Measurements from ENCODE around the gene SP5.

SP5 gene

GRCh38 chr2:170679607-170680079, 35.5 kb upstream of the SP5 start:
- H3K27ac ChIP-seq (ENCODE audit: low read length) = no peak overlapping the region
- H4K20me1 ChIP-seq (ENCODE audit: insufficient read depth, low read length) = no peaks in the 10 kb centered on the region
- no peak overlapping the region for H2AFZ ChIP-seq (ENCODE audit: low read length)
- no peak overlapping the region for H3K4me3 ChIP-seq (ENCODE audit: low read length)
- DNase-seq = no peak
- H3K9me3 ChIP-seq (replicated peaks; ENCODE audit: insufficient read depth, low read length) = no peaks in the 10 kb centered on the region
- TF ChIP-seq CTCF (IDR thresholded peaks at IDR 0.05; ENCODE audit: low read length) (no peak), EZH2phosphoT487 (IDR thresholded peaks at IDR 0.05; ENCODE audit: low read length) (no peak), EZH2 (optimal IDR thresholded peaks at IDR 0.05; ENCODE audit: low read depth, low read length) (no peak)
- no peaks in the 10 kb centered on the region for H3K36me3 ChIP-seq (replicated peaks; ENCODE audit: insufficient read depth, low read length)
- H3K4me2 ChIP-seq (ENCODE audit: low read depth, low read length) = no peak overlapping the region
- H3K9me2 ChIP-seq (replicated peaks; ENCODE audit: insufficient read depth, low read length) = no peaks in the 10 kb centered on the region
- no peaks in the 10 kb centered on the region for H3K4me1 ChIP-seq (ENCODE audit: low read length)
- no peaks in the 10 kb centered on the region for H3F3A ChIP-seq (ENCODE audit: insufficient read depth, low read length)
- no peak overlapping the region for H3K9ac ChIP-seq (ENCODE audit: low read length)
- no peaks in the 10 kb centered on the region for H3K79me2 ChIP-seq (ENCODE audit: low read length)
- no peaks in the 10 kb centered on the region for H3K27me3 ChIP-seq (replicated peaks; ENCODE audit: insufficient read depth, low read length)

GRCh38 chr2:170680172-170680941, 34.8 kb upstream of the SP5 start:
- Histone ChIP-seq H3K4me1 (ENCODE audit: low read length) (no peaks in the 10 kb centered on the region), H3K9me3 (replicated peaks; ENCODE audit: insufficient read depth, low read length) (no peaks in the 10 kb centered on the region), H3F3A (ENCODE audit: insufficient read depth, low read length) (no peaks in the 10 kb centered on the region), H3K79me2 (ENCODE audit: low read length) (no peaks in the 10 kb centered on the region), H2AFZ (ENCODE audit: low read length) (no peak overlapping the region), H3K27ac (ENCODE audit: low read length) (no peak overlapping the region), H3K9me2 (replicated peaks; ENCODE audit: insufficient read depth, low read length) (no peaks in the 10 kb centered on the region), H3K4me3 (ENCODE audit: low read length) (no peak overlapping the region), H4K20me1 (ENCODE audit: insufficient read depth, low read length) (no peaks in the 10 kb centered on the region), H3K36me3 (replicated peaks; ENCODE audit: insufficient read depth, low read length) (no peaks in the 10 kb centered on the region), H3K9ac (ENCODE audit: low read length) (no peak overlapping the region), H3K4me2 (ENCODE audit: low read depth, low read length) (no peak overlapping the region), H3K27me3 (replicated peaks; ENCODE audit: insufficient read depth, low read length) (no peaks in the 10 kb centered on the region)
- TF ChIP-seq CTCF (IDR thresholded peaks at IDR 0.05; ENCODE audit: low read length) = no peak
- no peak for TF ChIP-seq EZH2phosphoT487 (IDR thresholded peaks at IDR 0.05; ENCODE audit: low read length)
- TF ChIP-seq EZH2 (optimal IDR thresholded peaks at IDR 0.05; ENCODE audit: low read depth, low read length) = no peak
- peak; percentile 19 for DNase-seq

GRCh38 chr2:170681311-170681710, 33.8 kb upstream of the SP5 start:
- TF ChIP-seq CTCF (IDR thresholded peaks at IDR 0.05; ENCODE audit: low read length) = no peak
- H3K4me3 ChIP-seq (ENCODE audit: low read length) = no peak overlapping the region
- H3F3A ChIP-seq (ENCODE audit: insufficient read depth, low read length) = no peaks in the 10 kb centered on the region
- no peaks in the 10 kb centered on the region for H3K27me3 ChIP-seq (replicated peaks; ENCODE audit: insufficient read depth, low read length)
- no peak overlapping the region for H2AFZ ChIP-seq (ENCODE audit: low read length)
- no peaks in the 10 kb centered on the region for H4K20me1 ChIP-seq (ENCODE audit: insufficient read depth, low read length)
- DNase-seq = no peak
- no peaks in the 10 kb centered on the region for H3K9me2 ChIP-seq (replicated peaks; ENCODE audit: insufficient read depth, low read length)
- no peak overlapping the region for H3K9ac ChIP-seq (ENCODE audit: low read length)
- H3K4me2 ChIP-seq (ENCODE audit: low read depth, low read length) = no peak overlapping the region
- no peaks in the 10 kb centered on the region for H3K9me3 ChIP-seq (replicated peaks; ENCODE audit: insufficient read depth, low read length)
- no peaks in the 10 kb centered on the region for H3K4me1 ChIP-seq (ENCODE audit: low read length)
- no peaks in the 10 kb centered on the region for H3K79me2 ChIP-seq (ENCODE audit: low read length)
- no peaks in the 10 kb centered on the region for H3K36me3 ChIP-seq (replicated peaks; ENCODE audit: insufficient read depth, low read length)
- no peak overlapping the region for H3K27ac ChIP-seq (ENCODE audit: low read length)
